ENCODE data around the gene CHMP6. TPM values are rescaled to one million over a fixed set of nuclear protein-coding genes. Genes with fewer than 3 reads are reported as not detected.

CHMP6 gene
- total RNA-seq, 1 donor from 2014 or later: 14.5 TPM

DNA sequence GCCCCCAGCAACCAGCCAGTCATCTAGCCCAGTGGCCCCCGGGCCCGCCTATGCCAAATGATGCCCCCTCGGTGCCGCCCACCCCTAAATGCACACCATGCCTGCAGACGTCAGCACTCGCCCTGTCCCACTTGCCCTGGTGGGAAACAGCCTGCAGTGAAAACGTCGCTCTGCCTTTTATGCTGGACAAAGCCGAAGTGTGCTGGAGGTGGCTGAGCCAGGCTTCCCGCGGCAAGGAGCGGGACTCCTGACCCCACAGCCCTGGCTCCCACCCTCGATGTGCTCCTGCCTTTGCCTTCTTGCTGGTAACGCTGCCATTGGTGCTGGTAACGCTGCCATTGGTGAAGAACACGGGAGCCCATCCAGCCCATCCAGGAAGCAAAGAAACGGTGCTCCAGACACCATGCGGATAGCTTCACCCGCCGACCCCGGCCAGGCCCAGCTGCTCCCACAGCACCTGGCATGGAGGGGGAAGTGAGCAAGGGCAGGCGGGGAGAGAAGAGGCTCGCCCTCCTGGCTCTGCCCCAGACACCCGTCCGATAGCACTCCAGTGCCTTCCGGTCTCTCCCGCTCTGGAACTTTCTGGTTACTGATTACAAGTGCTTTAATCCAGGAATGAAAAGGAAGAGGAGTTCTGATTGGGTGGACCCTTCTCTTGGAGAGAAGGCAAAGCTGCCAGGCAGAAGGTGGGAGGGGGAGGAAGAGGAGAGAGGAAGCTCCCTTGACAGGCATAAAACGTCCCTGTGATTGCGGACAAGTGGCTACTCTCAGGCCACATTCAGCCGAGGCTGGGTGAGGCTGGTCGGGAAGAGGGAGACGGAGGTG, 39.3 kb downstream of the CHMP6 start:
- DNase-seq: no peak

DNA sequence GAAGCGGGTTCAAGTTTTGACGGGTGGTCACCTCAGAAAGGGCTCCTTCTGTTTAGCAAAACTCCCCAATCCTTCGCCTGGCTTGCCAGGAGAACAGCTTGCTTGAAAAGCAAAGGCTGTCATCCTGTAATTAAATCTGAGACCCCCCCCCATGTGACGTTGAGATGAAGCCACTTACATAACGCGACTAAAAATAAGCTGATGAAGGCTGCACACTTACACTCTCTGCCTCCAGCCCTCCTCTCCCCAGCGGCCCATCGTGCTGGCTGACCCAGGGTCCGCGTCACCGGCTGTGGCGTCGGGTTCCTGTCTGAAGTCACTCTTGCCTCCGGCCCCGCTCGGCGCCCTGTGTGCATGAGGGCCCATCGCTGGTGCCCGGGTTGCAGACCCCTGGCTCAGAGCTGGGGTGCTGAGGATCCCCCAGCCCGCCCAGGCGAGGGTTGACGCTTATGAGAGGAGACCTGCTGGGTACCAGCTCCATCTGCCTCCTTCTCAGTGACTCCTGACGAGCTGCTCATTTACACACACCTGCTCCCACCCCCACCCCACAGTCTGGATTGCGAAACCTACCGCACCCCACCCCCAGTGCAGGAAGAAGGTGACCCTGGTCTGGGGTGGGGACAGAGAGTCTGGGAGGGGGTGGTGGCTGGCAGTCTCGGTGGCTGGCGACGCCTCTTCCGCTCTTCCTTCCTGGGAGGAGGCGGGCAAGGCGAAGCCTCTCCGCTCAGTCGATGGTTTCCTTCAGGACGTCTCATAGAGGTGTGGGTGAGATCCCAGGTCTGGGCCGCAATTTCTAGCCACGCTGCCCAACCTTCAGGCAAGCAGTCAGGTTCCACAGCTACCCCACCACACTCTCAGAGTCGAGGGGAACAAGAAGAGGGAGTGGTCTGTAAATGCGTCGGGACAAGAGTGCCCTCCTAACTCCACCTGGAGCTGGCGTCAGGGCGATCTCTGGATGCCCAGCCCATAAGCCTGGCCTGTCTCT, 40.2 kb downstream of the CHMP6 start:
- DNase-seq: no peak

DNA sequence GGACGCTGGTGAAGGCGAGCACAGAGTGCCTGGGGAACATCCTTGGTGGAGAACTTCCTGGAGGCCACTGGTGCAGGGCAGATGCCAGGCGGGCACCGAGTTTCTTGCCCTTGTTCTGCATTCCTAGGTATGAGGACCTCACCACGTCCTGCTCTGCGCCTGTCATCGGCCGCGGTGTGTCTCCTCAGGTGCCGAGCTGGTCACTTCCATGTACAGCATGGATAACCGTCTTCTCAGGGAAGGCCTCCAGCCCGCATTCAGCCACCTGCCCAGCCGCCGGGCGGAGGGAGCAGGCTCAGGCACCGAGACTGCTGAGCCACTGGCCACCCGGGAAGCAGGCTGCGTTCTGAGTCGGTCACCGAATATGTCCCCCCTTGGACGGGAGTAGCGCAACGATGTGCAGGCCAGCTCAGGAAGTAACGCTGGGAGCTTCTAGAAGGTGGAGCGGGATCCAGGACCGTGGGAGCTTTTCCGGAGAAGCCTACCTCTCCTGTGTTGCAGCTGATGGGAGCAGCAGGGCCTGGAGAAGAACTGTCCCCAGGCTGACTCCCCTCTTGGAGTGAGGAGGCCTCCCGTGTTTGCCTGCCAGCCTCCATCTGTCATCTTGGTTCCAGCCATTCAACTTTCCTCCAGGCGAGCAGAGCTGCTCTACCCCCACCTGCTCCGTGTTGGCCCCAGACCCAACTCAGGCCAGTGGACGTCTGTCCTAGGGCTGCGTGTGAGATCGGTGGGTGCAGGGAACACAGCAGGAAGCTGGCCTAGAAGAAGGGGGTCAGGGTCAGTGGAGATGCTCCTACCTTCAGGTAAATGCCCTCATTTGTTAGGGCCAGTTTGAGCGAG, 41.2 kb downstream of the CHMP6 start:
- no peak for DNase-seq

DNA sequence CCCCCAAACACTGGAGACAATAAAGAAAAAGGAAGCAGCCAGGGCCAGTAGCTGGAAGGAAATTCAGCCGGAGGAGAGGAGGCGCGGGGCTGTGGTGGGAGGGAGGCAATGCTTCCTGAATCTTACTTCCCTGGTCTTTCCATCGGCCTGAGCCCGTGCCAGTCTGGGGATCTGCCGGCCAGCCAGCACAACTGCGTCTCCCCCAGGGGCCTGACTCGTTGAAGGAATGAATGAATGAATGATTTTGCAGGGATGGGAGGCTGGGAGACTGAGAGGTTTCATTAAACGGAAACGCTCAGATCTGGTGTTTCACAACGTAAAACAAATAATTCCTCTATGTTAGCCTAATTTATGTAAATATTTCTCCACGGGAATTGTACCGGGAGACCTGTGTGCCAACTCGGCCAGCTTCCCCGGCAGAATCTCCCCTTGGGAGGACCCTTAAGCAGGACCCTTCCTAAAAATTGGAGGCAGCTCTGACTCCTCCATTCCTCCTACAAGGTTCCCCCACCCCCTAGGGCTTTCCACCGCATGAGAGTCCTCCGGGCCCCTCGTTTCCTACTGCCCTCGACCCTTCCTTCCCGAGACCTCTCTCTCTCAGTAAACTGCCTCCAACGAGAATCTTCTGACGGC, 42.0 kb downstream of the CHMP6 start:
- DNase-seq: no peak

DNA sequence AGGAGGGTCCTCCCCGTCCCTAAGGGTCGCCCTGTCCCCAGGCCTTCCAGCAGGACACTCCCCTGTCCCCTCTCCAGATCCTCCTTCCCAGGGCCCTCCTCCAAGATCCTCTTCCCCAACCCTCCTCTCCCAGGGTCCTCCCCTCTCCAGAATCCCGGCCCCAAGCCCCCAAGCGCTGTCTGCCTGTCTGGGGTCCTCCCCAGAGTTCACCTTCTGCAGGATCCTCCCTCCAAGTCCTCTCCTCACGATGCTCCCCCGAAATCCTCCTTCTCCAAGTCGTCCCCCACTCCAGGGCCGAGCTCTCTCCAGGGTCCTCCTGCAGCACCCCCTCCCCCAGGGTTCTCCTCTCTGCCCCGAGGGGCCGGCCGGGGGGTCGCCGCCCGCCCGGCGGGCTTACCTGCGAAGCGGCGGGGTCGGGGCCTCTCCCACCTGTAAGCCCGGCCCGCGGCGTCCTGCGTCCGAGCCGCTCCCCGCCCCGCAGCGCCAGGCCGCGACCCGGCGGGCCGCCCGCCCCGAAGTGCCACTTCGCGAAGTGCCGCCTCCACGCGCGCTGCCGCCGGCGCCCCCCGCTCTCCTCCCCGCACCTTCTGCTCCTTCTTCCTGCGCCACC, 42.6 kb downstream of the CHMP6 start:
- no peak for DNase-seq

DNA sequence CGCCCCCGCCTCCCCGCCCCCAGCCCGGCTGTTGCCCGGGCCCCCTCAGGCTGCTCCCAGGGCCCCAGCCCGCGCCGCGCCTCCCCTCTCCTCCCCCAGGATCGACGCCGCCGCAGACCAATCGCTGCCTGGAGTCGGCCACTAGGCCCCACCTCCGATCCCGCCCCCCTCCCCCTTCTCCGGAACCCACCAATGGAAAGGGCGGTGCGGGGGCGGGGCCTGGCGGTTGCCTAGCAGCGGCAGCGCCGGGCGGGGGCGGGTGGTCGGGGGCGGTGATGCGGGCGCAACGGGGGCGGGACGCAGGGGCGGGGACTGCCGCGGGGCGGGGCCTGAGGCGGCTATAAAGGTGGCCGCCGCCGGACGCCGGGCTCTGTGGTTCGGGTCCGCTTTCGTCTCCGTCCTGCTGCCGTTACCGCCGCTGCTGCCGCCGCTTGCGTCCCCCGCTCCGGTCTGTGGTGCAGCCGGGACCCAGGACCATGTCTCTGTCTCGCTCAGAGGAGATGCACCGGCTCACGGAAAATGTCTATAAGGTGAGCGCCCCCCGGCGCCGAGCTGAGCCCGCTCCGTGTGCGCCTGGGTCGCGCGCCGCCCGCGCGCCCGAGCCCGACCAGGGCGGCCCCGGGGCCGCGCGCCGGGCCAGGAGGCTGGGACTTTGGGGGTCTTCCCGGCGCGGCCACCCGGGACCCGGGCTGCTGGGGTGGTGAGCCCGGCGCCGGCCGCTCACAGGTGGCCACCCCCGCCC, 43.3 kb downstream of the CHMP6 start, which contains the start of gene BAIAP2:
TSS of gene BAIAP2 (plus strand) at position 373 of the 742 bp plus-strand sequence. CDS start at position 477, 104 bp downstream.
- DNase-seq: peak; percentile 95

DNA sequence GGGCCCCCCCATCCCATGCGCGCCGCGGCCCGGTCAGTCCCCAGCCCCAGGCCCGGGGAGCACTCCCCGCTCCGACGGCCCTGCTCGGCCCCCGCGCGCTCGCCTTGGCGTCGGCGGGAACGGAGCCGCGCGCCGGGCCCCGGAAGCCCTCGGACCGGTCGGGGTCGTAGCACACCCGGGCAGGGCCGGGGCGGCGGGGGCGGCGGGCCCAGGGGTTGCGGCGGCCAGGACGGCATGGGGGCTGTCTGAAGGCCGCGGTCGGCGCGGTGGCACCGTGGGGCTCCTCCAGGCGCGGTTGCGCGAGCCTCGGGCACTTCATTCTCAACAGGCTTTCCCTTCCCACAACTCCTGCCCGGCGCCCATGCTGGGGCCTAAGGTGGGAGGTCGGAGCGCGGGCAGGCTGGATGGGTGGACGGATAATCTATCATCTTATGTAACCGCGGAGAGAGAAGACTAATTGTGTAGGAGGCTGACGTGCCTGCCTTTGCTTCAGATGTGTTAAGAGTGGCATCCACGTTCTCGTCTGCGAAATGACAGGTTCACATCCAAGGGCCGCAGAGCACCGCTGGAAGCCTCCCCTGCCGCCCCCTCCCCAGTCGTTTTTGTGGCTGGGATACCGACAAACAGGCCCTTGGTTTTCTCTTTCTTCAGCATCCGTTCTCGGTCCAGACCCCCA, 44.0 kb downstream of the CHMP6 start:
- DNase-seq: no peak

DNA sequence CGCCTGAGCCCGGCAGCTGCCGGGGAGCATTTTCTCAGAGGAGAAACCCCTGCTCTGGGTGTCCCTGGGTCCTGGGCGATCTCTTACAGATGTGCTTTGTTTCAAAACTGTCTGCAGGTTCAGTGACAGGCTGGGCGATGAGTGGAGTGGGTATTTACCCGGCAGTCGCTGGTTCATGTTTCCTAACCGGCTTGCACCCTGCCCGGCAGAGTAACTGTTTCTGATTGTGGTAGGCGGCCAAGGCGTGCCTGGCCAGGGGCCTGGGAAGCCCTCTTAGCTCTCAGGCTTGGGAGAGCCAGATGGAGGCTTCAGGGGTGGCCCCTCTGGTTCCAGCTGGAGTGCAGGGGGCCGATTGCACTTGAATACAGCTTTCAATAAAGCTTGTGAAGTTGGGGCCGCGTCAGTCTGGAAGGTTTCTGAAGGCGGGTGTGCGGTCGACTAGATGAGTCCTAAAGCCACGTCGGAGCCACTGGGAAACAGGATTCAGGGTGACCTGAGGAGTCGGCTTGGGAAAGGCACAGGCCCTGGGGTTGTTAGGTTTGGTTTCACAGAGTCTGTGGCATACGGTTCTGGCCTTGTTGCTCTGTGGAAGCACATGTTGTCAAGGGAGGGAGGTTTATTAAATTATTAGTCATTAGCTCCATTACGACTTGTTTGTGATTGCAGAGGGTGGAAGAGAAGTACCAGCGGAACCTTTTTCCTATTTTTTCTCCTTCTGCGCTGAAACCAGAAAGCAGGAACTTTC, 44.7 kb downstream of the CHMP6 start:
- DNase-seq: no peak

DNA sequence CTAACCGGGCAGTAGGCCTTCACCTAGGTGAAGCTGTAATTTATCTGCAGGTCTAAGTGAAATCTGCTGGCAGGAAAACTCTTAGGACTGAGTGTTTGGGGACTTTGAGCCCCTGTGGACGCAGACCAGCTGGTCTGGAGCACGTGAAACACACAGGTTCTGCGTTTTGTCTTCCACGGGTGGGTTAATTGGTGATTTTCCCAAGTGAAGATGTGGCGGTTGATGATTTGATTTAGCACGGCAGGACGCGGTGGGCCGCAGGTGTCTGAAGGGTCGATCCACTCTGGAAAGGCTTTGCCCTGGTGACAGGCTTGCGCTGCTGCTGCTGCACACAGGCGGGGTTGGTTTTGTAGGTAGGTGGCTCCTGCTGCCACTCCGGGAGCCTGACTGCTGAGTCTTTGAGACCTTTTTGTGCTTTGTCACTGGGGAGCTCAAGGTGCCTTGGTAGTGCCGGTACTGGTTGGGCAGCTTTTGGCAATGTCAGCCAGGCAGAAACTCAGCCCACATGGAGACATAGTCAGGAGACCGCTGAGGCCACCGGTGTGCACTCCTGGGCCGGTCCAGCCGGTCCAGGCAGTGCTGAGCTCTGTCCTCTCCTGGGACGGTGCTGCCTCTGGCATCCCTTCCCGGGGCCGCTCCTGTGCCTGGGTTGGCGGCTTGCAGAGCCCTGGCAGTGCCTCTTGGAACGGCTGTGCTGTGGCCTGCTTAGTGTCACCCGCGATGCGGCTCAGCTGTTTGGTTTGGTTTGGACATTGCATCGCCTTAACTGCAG, 45.6 kb downstream of the CHMP6 start:
- DNase-seq: no peak

DNA sequence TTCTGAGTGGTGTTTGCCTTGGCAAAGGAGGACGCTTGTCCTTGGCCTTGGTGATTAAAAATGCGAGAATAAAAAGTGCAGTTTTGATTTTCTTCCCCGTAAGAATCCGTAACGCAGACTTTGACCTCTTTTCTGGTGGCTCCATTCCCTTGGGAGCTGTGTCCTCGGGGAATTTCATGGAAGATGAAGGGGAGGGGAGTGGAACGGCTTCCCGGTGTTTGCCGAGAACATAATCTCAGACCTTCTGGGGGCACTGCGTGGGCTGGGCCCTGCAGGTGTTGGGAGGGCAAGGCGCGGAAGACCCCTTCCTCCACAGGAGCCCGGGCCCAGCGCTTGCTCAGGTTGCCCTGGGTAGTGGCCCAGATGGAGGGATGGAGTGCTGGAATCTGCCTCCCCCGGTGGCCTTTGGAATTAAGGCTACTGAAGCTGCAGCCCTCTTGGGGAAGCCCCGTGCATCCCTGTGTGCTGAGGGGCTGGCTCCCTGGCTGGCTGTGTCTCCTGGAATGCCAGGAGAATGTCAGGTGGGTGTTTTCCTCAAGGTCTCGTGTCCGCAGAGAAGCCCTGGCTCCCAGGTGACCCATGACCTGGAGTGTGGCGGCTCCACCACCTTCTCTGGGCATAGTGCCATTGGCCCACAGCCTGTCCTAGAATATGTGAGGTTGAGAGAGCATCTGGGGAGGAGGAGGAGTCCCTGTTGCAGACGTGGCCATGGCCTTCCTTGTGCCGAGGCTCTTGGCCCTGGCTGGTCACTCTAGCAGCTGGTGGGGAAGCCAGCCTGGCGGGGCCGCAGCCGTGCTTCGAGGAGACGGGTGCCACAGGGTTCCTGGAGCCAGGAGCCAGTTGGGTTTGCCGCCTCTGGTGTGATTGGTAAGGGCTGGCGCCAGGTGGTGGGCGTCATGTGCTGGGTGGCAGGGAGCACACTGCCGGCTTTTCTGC, 46.4 kb downstream of the CHMP6 start:
- no peak for DNase-seq

DNA sequence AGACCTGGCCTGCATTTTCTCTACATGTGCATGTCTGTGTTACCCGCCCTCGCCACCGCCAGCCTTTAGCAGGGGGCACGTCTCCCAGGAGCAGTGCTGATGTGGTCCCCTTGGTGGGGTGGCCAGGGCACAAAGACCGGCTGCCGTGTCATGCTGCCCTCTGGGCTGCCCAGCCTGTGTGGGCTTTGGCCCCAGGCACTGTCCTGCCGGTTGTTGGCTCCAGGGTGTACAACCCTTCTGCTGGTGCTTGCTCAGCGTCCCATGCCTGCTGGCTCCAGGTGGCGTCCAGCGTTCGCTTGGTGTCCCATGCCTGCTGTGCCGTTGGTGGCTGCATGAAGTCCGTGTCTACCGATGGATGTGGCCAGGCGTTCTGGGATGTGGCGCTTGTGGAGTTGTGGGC, 47.5 kb downstream of the CHMP6 start:
- DNase-seq: no peak

DNA sequence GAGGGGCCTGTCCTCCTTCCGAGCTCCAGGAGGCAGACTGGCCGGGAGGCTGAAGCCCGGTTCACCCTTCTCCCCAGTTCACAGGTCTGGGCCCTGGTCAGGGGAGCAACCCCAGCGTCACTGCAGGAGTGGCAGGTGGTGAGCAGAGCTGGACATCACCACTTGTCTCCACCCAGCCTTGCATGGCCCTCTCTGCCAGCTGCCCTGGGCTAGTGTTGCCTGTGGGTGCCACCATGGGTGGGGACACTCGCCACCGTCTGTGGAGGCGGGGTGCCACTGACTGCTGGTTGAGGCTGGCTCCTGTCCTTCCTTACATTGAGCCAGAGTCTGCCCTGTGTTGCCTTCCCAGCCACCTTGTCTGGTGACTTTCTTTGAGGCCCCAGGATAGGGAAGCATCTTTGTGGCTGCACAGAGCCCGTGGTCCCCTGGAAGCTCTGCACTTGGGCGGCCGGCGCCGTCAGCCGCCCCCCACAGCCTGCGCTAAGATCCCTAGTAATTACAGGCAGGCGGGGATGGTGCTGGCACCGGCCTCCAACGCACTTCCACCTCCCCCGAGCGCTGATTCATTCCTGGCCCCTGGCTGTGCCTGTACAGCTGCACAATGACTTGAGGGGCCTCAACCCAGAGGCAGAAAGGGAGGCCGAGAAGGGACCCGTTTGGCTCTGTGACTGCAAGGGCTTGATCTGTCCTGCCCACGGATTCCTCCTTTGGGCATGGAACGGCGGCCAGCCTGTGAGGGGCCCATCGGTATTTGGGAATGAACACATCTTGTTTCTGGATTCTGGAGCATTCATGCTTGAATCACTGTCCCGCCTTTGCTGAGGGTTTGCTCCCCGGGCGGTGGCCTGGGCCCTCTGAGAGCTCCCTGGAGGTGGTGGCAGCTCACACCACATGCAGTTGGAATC, 48.5 kb downstream of the CHMP6 start:
- DNase-seq: no peak

DNA sequence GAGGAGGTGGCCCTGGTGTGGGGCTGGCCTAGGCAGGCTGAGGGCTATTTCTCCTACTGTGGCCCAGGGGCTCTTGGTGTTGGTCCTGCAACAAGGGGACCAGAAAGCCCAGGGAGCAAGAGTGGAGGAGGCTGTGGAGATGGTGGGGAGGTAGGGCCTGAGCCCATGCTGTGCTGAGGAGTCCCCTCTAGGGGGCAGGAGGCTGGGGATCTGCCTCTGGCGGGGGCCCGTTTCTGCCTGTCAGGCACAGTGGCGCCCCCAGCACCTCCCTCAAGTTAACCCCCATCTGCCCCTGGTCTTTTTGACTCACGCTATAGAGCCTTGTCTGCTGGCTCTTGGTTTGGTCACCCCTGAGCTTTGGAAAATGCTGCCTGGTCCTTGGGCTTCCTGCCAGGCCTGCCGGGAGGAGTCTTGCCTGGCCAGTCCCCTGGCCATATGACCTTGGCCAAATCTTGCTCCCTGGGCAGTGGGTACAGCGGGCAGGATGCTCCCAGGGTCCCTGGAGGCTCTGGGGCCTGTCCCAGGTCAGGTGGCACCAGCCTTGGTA, 49.2 kb downstream of the CHMP6 start:
- DNase-seq: no peak

DNA sequence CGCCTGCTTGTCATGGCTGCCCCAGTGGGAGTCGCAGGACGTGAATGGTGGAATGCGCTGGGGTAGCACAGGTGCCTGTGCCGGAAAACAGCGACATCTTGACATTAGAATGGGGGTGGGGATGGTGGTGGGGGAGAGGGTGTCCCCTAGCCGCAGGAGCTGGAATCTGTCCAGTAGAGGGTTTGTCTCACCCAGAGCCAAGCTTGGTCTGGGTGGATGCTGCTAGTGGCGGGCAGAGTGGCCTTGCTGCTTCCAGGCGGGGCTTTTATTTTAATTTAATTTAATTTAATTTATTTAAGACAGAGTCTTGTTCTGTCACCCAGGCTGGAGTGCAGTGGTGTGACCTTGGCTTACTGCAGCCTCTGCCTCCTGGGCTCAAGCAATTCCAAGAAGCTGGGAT, 51.0 kb downstream of the CHMP6 start:
- no peak for DNase-seq

DNA sequence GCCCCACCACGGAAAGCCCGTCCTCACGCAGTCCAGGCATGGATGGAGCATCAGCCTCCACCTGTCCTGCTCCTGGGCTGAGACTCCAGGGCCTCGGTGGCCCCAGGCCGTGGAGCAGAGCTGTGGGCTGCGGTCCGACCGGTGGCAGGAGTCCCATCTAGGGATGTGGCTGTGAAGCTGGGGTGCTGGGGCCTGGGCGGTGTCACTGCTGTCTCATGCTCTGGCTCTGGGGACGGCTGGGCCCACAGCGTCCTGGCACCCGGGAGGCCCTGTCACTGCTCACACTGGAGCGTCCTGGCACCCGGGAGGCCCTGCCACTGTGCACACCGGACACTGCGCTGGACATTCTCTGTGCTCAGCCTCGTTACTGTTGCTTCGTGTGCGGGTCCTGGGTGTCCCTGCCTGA, 51.7 kb downstream of the CHMP6 start:
- DNase-seq: no peak
